Neural cell (in vitro differentiated cells): ENCODE data around the gene TBX20. TPM values are rescaled to one million over a fixed set of nuclear protein-coding genes. Genes with fewer than 3 reads are reported as not detected.
"Not testable (repeated sequence)": the region's sequence is repeated elsewhere in the genome, so short reads cannot be mapped to it uniquely, and the experiment has no call there.

Experiments used
- H2AFZ ChIP-seq: fragments of 200-600, 300-800 bp; sonication (generic), shearing (Covaris generic); 2 replicates; pipeline ENCODE4 v1.6.0; 2014; ENCODE audit warnings: low read depth, mild to moderate bottlenecking, antibody characterized with exemption, low read length, moderate library complexity
- H3F3A ChIP-seq: fragments of 200-600 bp; shearing (Covaris generic); 2 replicates; pipeline ENCODE4 v1.6.1; 2016; ENCODE audit warnings: mild to moderate bottlenecking, moderate library complexity, mixed read lengths, antibody characterized with exemption, low read length; ENCODE audit not compliant: insufficient read depth, poor library complexity, severe bottlenecking
- H3K27ac ChIP-seq: fragments of 200-600, 300-800 bp; sonication (generic), shearing (Covaris generic); 2 replicates; pipeline ENCODE4 v1.5.1; 2014; ENCODE audit warnings: mild to moderate bottlenecking, low read length, moderate library complexity
- H3K27me3 ChIP-seq: fragments of 300-800, 200-600 bp; sonication (generic), shearing (Covaris generic); 2 replicates; pipeline ENCODE4 v1.6.0; 2014; ENCODE audit warnings: mild to moderate bottlenecking, low read depth, low read length, moderate library complexity; ENCODE audit not compliant: insufficient read depth
- H3K36me3 ChIP-seq: fragments of 300-800, 200-600 bp; sonication (generic), shearing (Covaris generic); 2 replicates; pipeline ENCODE4 v1.5.1; 2014; ENCODE audit warnings: mild to moderate bottlenecking, antibody characterized with exemption, low read length, moderate library complexity; ENCODE audit not compliant: insufficient read depth
- H3K4me2 ChIP-seq: fragments of 300-800, 200-600 bp; sonication (generic), shearing (Covaris generic); 2 replicates; pipeline ENCODE4 v1.6.0; 2014; ENCODE audit warnings: mild to moderate bottlenecking, low read length
- H3K4me3 ChIP-seq: fragments of 300-800, 200-600 bp; sonication (generic), shearing (Covaris generic); 2 replicates; pipeline ENCODE4 v1.5.1; 2014; ENCODE audit warnings: mild to moderate bottlenecking, low read length, moderate library complexity
- H3K79me2 ChIP-seq: fragments of 200-600 bp; shearing (Covaris generic); replicated peaks from 2 replicates; pipeline ENCODE4 v1.6.0; 2014; ENCODE audit warnings: mild to moderate bottlenecking, low read length, moderate library complexity; ENCODE audit not compliant: insufficient read depth
- H3K9ac ChIP-seq: fragments of 300-800, 200-600 bp; sonication (generic), shearing (Covaris generic); 2 replicates; pipeline ENCODE4 v1.6.1; 2016; ENCODE audit warnings: mild to moderate bottlenecking, low read length, mixed read lengths
- H3K9me2 ChIP-seq: fragments of 200-600 bp; shearing (Covaris generic); 2 replicates; pipeline ENCODE4 v1.6.1; 2016; ENCODE audit warnings: mild to moderate bottlenecking, low read length, mixed read lengths; ENCODE audit not compliant: insufficient read depth
- H3K9me3 ChIP-seq: fragments of 200-600, 300-800 bp; sonication (generic), shearing (Covaris generic); 2 replicates; pipeline ENCODE4 v1.6.1; 2016; ENCODE audit warnings: mild to moderate bottlenecking, mixed run types, low read length, moderate library complexity, mixed read lengths
- H4K20me1 ChIP-seq: fragments of 200-600 bp; shearing (Covaris generic); 2 replicates; pipeline ENCODE4 v1.6.1; 2016; ENCODE audit warnings: mild to moderate bottlenecking, mixed run types; ENCODE audit not compliant: insufficient read depth
- polyA plus RNA-seq: library from polyadenylated mRNA; depleted of rRNA; stranded (reverse); fragments of >200 nt; gene quantifications from 2 replicates; pipeline ENCODE4 v1.2.3, GENCODE V29; 2014

TBX20 gene
- polyA plus RNA-seq, 1 donor from 2014 or later: not detected

GRCh38 chr7:35204031-35204430 is 49.9 kb downstream of the TBX20 start:
- H2AFZ ChIP-seq, H3K27me3 ChIP-seq, H3K4me3 ChIP-seq, H4K20me1 ChIP-seq, H3K9me3 ChIP-seq, H3F3A ChIP-seq, H3K4me2 ChIP-seq, H3K9ac ChIP-seq, H3K9me2 ChIP-seq, H3K36me3 ChIP-seq, H3K27ac ChIP-seq, H3K79me2 ChIP-seq: not testable (repeated sequence)

GRCh38 chr7:35202353-35202752 is 51.5 kb downstream of the TBX20 start:
- H2AFZ ChIP-seq, H3K79me2 ChIP-seq, H3F3A ChIP-seq, H4K20me1 ChIP-seq, H3K4me2 ChIP-seq, H3K9me3 ChIP-seq, H3K36me3 ChIP-seq, H3K27me3 ChIP-seq, H3K27ac ChIP-seq, H3K4me3 ChIP-seq, H3K9me2 ChIP-seq, H3K9ac ChIP-seq: not testable (repeated sequence)

GRCh38 chr7:35200170-35200569 is 53.7 kb downstream of the TBX20 start:
- H3K27ac ChIP-seq, H3K27me3 ChIP-seq, H3K9ac ChIP-seq, H3K36me3 ChIP-seq, H3K9me3 ChIP-seq, H4K20me1 ChIP-seq, H3F3A ChIP-seq, H3K79me2 ChIP-seq, H3K9me2 ChIP-seq, H2AFZ ChIP-seq, H3K4me3 ChIP-seq, H3K4me2 ChIP-seq: not testable (repeated sequence)

GRCh38 chr7:35198370-35199140 is 55.3 kb downstream of the TBX20 start:
- H3F3A ChIP-seq, H3K9me2 ChIP-seq, H3K4me3 ChIP-seq, H2AFZ ChIP-seq, H3K36me3 ChIP-seq, H3K27me3 ChIP-seq, H3K9ac ChIP-seq, H3K9me3 ChIP-seq, H3K79me2 ChIP-seq, H4K20me1 ChIP-seq, H3K27ac ChIP-seq, H3K4me2 ChIP-seq: not testable (repeated sequence)

GRCh38 chr7:35191571-35191970 is 62.3 kb downstream of the TBX20 start:
- H3K4me2 ChIP-seq, H3K27me3 ChIP-seq, H4K20me1 ChIP-seq, H3K27ac ChIP-seq, H3F3A ChIP-seq, H3K4me3 ChIP-seq, H3K9me2 ChIP-seq, H2AFZ ChIP-seq, H3K9me3 ChIP-seq, H3K36me3 ChIP-seq, H3K79me2 ChIP-seq, H3K9ac ChIP-seq: not testable (repeated sequence)
